Gastrocnemius medialis (tissue), 4 donors: ENCODE data around the gene CALY. TPM values are rescaled to one million over a fixed set of nuclear protein-coding genes. Genes with fewer than 3 reads are reported as not detected.

Source experiments
- ATAC-seq, 2 donors: fragments of 150-250 bp; one replicate each; pipeline ENCODE4 v1.9.1; 2016
- DNase-seq, 2 donors: peaks; one replicate each; pipeline ENCODE4 v3.0.0-alpha.2; 2019
- H3K27ac ChIP-seq, 4 donors: fragments of 200-600 bp; sonication (generic); 1 replicate in 1 of 4; 2 replicates in 3 of 4; pipeline ENCODE4 v1.5.1; 2016 to 2018; ENCODE audit warnings: mild to moderate bottlenecking in 2 of 4, moderate library complexity in 1 of 4
- H3K27me3 ChIP-seq, 3 donors: fragments of 200-600 bp; sonication (generic) in 2 of 3; 1 replicate in 1 of 3; 2 replicates in 2 of 3; pipeline versions ENCODE4 v1.5.1 to v1.6.0; 2016 to 2019; ENCODE audit warnings: mild to moderate bottlenecking in 1 of 3, moderate library complexity in 1 of 3
- H3K36me3 ChIP-seq, 2 donors: fragments of 200-600 bp; sonication (generic) in 1 of 2; one replicate each; pipeline ENCODE4 v1.5.1; 2017 to 2018
- H3K4me1 ChIP-seq, 2 donors: fragments of 200-600 bp; sonication (generic) in 1 of 2; one replicate each; pipeline ENCODE4 v1.5.1; 2016 to 2017; ENCODE audit warnings: mild to moderate bottlenecking in 2 of 2
- H3K4me3 ChIP-seq, 4 donors: fragments of 200-600 bp; sonication (generic) in 3 of 4; 1 replicate in 1 of 4; 2 replicates in 3 of 4; pipeline ENCODE4 v1.5.1; 2016 to 2019; ENCODE audit warnings: mild to moderate bottlenecking in 2 of 4
- H3K9me3 ChIP-seq, 3 donors: fragments of 200-600 bp; sonication (generic) in 2 of 3; 1 replicate in 1 of 3; 2 replicates in 2 of 3; pipeline ENCODE4 v1.5.1; 2016 to 2019
- POLR2A ChIP-seq, 2 donors: fragments of 450-650 bp; IDR thresholded peaks; one replicate each; pipeline ENCODE4 v1.6.1; 2017; ENCODE audit warnings: antibody characterized with exemption in 2 of 2, mild to moderate bottlenecking in 2 of 2, moderate library complexity in 2 of 2
- in situ Hi-C, 4 donors: fragments of 200-750 bp; cut with MboI; loops; one replicate each; pipeline versions ENCODE4 v1.15.0 to v1.8.0; 2017; ENCODE audit warnings: low sequenced_read_pairs in 4 of 4
- intact Hi-C: fragments of 100-400 bp; cut with DNase I; formaldehyde crosslinking; loops from one replicate; pipeline ENCODE4 v1.15.1; 2023; ENCODE audit warnings: low total_unique reads
- total RNA-seq, 4 donors: library from RNA; depleted of rRNA; stranded (reverse); fragments of >200 nt; gene quantifications; one replicate each; pipeline versions ENCODE4 v1.1.0 to v1.2.3, GENCODE V29; 2016
- TF ChIP-seq, protein P1 (sequence below), 5 experiments: fragments of 450-650 bp in 3 of 5; fragments of 200-600 bp in 2 of 5; sonication (generic) in 2 of 5; IDR thresholded peaks in 4 of 5; conservative IDR thresholded peaks in 1 of 5; 1 replicate in 4 of 5; 2 replicates in 1 of 5; pipeline ENCODE4 v1.5.1; 2016 to 2019; ENCODE audit warnings: antibody characterized with exemption in 5 of 5, mild to moderate bottlenecking in 3 of 5, moderate library complexity in 3 of 5

Gene CALY
- total RNA-seq, 4 donors from 2014 or later = not detected

DNA sequence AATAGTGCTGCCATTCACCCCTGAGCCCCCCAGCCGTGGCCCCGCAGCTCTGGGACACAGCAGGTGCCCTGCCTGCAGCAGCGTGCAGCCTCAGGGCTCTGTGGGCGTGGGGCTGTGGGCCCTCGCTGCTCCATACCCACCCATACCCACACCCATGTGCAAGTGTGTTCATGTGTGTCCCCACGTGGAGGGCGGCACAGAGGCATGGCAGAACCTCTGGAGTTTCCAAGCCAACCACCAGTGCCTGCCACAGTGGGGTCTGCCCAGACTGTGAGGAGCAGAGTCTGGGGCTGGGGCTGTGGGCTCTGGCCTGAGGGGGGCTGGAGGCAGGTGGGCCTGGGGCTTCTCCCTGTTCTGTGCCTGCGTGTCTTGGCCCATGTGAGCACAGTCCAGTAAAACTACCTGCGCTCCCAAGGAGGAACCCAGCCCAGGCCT lies 12.9 kb upstream of the CALY start:
- DNase-seq = no peak
- H3K27ac ChIP-seq = no peak overlapping the region
- in situ Hi-C loops (no loop called here), intact Hi-C loops (no loop called here)
- H3K9me3 ChIP-seq = no peaks in the 10 kb centered on the region
- no peak for TF ChIP-seq POLR2A (IDR thresholded peaks at IDR 0.05)
- TF ChIP-seq, protein P1, sequence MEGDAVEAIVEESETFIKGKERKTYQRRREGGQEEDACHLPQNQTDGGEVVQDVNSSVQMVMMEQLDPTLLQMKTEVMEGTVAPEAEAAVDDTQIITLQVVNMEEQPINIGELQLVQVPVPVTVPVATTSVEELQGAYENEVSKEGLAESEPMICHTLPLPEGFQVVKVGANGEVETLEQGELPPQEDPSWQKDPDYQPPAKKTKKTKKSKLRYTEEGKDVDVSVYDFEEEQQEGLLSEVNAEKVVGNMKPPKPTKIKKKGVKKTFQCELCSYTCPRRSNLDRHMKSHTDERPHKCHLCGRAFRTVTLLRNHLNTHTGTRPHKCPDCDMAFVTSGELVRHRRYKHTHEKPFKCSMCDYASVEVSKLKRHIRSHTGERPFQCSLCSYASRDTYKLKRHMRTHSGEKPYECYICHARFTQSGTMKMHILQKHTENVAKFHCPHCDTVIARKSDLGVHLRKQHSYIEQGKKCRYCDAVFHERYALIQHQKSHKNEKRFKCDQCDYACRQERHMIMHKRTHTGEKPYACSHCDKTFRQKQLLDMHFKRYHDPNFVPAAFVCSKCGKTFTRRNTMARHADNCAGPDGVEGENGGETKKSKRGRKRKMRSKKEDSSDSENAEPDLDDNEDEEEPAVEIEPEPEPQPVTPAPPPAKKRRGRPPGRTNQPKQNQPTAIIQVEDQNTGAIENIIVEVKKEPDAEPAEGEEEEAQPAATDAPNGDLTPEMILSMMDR (IDR thresholded peaks at IDR 0.05 in 4 of 5, conservative IDR thresholded peaks at IDR 0.05 in 1 of 5) = no peak
- no peaks in the 10 kb centered on the region for H3K4me1 ChIP-seq
- H3K36me3 ChIP-seq = no peaks in the 10 kb centered on the region
- peaks cover 7 to 22% (median 15%) of the 10 kb centered on the region in 3 donors for H3K27me3 ChIP-seq
- H3K4me3 ChIP-seq = no peak overlapping the region
- no peak for ATAC-seq

DNA sequence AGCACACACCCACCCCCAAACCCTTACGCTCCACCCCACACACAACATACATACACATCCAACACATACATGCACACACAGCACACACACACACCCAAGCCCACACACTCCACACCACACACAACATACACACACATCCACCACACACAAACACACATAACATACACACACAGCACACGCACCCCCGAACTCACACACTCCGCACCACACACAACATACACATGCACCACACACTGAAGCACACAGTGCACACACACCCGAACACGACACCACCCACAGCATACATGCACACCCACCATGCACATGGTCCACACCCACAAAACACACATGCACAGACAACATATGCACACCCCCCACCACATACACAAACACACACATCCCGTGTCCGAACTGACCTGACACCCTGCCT lies 12.5 kb upstream of the CALY start:
- H3K9me3 ChIP-seq = no peaks in the 10 kb centered on the region
- H3K4me1 ChIP-seq = no peaks in the 10 kb centered on the region
- TF ChIP-seq, protein P1 (IDR thresholded peaks at IDR 0.05 in 4 of 5, conservative IDR thresholded peaks at IDR 0.05 in 1 of 5) = no peak
- TF ChIP-seq POLR2A (IDR thresholded peaks at IDR 0.05) = no peak
- peaks cover 8 to 25% (median 19%) of the 10 kb centered on the region in 3 donors for H3K27me3 ChIP-seq
- H3K4me3 ChIP-seq = no peak overlapping the region
- DNase-seq (no peak), ATAC-seq (no peak)
- intact Hi-C loops = no loop called here
- in situ Hi-C loops = no loop called here
- H3K27ac ChIP-seq = no peak overlapping the region
- H3K36me3 ChIP-seq = no peaks in the 10 kb centered on the region

DNA sequence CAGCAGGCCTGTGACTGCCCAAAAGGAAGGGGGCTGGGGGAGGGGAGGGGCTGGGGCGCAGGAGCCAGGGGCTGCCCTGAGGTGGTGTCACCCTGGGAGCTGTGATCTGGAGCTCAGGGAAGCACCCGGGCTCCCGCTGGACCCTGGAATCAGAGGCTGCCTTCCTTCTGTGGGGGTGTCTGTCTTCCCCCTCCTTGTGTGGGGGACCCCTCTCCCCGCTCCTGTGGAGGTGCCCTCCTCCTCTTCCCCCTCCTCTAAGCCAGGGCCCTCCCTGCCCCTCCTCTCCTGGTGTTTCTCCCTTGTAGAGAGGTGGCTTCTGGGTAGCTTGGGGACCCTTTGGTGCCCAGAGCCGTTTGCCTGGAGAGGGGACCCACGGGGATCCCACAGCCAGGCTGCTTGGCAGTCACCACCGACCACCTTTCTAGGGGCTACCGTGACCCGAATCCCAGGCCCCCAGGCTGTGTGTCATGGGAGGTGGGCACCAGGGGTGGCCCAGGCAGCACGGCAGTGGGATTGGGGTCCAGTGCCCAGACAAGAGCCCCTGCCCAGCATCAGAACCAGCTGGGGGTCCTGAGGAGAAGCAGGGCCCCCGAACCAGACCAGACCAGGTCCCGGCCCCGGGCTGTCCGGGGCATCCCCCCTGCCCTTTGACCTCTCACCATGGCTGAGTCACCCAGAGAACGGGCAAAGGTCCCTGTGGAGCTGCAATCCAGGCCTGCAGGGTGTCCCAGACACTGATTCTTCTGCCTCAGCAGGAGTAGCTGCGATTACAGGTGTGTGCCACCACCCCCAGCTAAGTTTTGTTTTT lies 11.2 kb upstream of the CALY start:
- ATAC-seq (no peak), DNase-seq (no peak)
- no peaks in the 10 kb centered on the region for H3K36me3 ChIP-seq
- TF ChIP-seq POLR2A (IDR thresholded peaks at IDR 0.05) = no peak
- TF ChIP-seq, protein P1 (IDR thresholded peaks at IDR 0.05 in 4 of 5, conservative IDR thresholded peaks at IDR 0.05 in 1 of 5) = no peak
- H3K27ac ChIP-seq = no peak overlapping the region
- H3K27me3 ChIP-seq = peaks cover 15 to 32% (median 25%) of the 10 kb centered on the region in 3 donors
- H3K4me1 ChIP-seq = no peaks in the 10 kb centered on the region
- in situ Hi-C loops = no loop called here
- intact Hi-C loops = no loop called here
- H3K9me3 ChIP-seq = no peaks in the 10 kb centered on the region
- no peak overlapping the region for H3K4me3 ChIP-seq

DNA sequence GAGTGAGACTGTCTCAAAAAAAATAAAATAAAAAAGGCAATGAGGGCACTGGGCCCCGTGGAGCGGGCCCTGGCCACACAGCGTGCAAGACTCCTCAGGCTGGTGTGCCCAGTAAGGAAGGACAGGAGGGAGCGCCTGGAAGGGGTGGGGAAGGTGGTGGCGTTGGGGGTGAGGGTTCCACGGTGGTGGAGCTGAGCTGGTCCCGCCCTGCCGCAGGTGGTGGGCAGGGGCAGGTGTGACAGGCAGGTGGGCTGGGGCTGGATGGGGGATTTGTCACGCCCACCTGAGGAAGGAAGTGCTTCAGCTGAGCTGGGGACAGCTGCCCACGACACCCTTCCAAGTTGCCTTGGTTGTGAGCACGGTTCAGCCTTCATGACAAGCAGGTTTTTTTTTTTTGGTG lies 9.7 kb upstream of the CALY start:
- in situ Hi-C loops = no loop called here
- DNase-seq (no peak), ATAC-seq (no peak)

More for the DNA sequence above, 9.7 kb upstream of the CALY start:
- no peaks in the 10 kb centered on the region for H3K36me3 ChIP-seq
- H3K4me3 ChIP-seq = no peak overlapping the region
- no peaks in the 10 kb centered on the region for H3K4me1 ChIP-seq
- no peaks in the 10 kb centered on the region for H3K9me3 ChIP-seq
- intact Hi-C loops = no loop called here
- H3K27ac ChIP-seq = no peak overlapping the region
- peaks cover 26 to 46% (median 39%) of the 10 kb centered on the region in 3 donors for H3K27me3 ChIP-seq
- TF ChIP-seq, protein P1 (IDR thresholded peaks at IDR 0.05 in 4 of 5, conservative IDR thresholded peaks at IDR 0.05 in 1 of 5) = no peak
- no peak for TF ChIP-seq POLR2A (IDR thresholded peaks at IDR 0.05)
